GM18498 (cell line): ENCODE measurements around the gene PCSK1.
A peak's percentile ranks its signal among the peaks of the same experiment; 100 is the strongest.
"Not testable (repeated sequence)": the region's sequence is repeated elsewhere in the genome, so short reads cannot be mapped to it uniquely, and the experiment has no call there.

Experiments used
- ATAC-seq: cut with Tn5 transposase; IDR thresholded peaks from one replicate; pipeline ENCODE4 v1.9.1; 2021; ENCODE audit warnings: mild to moderate bottlenecking, moderate library complexity; ENCODE audit not compliant: unreplicated experiment

Gene PCSK1

DNA sequence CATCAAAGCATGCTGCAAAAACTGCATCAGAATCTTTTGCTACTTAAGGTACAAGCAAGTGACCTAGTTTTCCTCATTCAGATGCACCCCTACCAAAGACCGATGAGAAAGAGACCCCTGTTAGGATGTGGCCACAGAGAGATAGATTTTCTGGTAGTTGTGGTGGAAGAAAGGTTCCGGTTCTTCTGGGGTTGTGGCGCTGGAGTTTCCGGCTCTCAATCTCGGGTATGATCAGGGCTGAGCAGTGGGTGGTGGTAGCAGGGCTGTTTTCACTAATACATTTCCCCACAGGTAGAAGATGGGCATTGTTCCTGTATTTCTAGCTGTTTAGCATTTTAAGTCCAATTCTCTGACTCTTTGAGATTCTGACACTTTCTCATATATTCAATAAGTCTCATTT lies 58.4 kb downstream of the PCSK1 start:
- no peak for ATAC-seq

DNA sequence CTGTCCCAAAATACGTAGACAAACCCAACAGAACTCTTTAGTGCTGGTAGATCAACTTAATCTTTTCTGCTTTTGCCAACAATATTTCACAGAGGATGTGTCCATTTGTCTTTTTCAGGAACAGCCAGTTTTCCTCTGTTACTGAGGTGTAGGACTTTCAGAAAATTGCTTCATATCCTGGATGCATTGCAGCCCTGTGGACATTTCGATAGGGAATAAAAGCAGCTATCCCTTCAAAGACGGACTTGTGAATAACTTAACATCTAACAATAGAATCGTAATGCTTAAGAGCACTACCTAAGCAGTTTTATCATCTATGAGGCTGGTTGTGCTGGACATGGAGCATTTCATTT lies 59.7 kb downstream of the PCSK1 start:
- no peak for ATAC-seq

DNA sequence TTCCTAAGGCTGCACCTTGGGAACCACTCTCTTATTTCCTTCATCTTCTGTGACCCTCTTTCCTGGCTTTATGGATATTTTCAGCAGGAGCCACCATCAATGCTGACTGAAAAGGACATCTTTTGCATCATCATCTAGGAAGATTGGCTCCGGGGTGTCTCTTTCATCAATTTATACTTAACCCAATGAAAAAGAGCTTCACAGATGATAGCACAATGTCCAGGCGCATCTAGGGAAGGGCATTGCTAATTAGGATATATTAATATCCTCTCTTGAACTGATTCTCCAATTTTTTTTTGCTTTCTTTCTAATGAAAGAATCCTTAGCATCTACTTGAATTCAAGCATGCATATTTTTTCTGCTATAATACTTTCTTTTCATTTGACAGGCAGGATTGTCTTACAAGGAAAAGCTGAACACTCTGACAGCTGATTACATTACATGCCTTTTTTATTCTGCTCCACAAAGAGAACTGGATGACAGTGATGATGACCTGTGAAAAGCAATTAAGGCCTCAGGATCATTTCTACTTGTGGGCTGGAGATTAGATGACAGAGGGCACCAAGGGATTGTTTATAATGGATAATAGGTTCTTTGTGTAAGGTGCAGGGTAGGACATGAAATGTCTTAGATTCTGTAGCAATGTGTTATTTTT lies 60.2 kb downstream of the PCSK1 start:
- ATAC-seq: no peak

DNA sequence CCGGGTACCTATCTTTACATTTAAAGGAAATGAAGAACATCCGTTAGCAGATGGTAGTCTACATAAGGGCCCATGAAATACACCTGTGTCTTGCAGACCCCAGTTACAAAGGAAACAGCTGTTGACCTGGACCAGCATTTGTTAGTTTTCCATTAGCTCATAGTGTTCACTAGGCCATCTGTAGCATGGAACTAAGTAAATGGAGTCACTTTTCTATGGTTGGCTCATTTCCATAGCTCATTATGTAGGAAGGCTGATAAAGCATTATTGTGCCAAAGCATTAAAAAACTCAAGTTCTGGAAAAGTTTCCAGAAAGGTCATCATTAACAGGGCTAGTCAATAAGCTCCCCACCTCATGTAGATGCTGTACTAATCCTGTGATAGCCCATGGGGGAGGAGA lies 62.1 kb downstream of the PCSK1 start:
- ATAC-seq: no peak

DNA sequence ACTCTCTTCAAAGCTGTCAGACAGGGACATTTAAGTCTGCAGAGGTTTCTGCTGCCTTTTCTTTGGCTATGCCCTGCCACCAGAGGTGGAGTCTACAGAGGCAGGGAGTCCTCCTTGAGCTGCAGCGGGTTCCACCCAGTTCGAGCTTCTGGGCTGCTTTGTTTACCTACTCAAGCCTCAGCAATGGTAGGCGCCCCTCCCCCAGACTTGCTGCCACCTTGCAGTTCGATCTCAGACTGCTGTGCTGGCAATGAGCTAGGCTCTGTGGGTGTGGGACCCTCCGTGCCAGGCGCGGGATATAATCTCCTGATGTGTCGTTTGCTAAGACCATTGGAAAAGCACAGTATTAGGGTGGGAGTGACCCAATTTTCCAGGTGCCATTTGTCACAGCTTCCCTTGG lies 65.7 kb downstream of the PCSK1 start:
- not testable (repeated sequence) for ATAC-seq

DNA sequence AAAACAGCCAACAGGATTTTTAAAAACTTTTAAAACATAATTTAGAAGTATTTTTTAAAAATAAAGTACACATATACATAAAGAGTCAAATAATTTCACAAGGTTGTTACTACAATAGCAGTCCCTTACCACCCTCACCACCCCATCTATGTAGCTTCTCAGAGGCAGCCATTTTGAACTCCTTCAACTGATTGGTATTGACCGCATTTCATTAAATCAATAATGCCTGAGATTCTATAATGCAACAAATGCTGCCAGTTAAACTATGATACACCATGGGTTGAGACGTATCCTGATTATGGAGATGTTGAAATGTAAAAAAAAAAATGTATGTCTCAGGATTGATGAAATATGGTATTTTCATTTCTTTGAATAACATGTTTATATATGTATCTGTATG lies 78.8 kb downstream of the PCSK1 start:
- ATAC-seq: no peak

DNA sequence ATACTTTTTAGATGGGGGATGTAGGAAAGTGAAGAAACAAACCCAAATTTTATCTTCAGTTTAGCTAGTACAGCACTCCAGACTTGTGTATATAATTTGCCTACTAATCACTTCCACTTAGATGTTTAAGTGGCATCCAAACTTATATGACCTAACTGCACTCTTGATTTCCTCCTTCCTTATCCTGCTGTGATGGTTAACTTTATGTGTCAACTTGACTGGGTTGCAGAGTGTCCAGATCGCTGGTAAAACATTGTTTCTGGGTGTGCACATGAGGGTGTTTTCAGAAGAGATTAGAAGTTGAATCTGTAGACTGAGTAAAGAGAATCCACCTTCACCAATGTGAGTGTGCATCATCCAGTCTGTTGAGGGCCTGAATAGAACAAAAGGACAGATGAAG lies 79.8 kb downstream of the PCSK1 start:
- ATAC-seq: no peak

DNA sequence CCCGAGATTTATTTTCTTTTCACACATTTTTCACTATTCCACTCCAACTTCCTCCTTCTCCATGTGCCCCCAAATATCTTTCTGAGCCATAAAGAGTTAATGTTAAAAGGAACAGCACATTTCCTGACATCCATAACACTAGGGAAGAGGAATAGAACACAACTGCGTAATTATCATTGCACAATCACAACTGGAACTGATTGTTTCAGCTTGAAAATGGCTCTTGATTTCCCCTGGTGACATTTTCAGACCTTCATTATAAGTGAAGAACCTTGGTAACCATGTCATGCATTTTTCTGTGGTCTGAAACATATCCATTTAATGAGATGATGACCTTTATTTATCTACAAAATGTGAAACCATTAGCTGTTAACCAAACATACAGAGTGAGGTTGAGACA lies 82.4 kb downstream of the PCSK1 start:
- ATAC-seq: no peak

DNA sequence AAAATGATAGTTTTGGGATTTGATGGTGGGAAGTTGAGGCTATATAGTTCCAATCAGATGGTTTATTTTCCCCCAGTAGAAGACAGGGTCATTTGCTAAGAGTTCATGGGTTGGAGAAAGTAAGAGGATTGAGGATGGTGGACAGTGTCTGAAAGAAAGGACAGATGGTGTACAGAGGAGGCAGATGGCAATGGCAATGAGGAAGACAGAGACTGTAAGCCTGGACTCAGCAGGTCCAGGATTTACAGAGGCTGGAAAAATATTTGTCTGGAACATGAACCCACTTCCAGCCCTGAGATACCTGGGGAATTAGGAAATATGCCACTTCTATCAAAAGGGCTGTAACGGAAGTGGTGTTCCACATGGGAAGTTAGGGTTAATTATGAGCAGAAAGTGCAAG lies 84.5 kb downstream of the PCSK1 start:
- no peak for ATAC-seq

DNA sequence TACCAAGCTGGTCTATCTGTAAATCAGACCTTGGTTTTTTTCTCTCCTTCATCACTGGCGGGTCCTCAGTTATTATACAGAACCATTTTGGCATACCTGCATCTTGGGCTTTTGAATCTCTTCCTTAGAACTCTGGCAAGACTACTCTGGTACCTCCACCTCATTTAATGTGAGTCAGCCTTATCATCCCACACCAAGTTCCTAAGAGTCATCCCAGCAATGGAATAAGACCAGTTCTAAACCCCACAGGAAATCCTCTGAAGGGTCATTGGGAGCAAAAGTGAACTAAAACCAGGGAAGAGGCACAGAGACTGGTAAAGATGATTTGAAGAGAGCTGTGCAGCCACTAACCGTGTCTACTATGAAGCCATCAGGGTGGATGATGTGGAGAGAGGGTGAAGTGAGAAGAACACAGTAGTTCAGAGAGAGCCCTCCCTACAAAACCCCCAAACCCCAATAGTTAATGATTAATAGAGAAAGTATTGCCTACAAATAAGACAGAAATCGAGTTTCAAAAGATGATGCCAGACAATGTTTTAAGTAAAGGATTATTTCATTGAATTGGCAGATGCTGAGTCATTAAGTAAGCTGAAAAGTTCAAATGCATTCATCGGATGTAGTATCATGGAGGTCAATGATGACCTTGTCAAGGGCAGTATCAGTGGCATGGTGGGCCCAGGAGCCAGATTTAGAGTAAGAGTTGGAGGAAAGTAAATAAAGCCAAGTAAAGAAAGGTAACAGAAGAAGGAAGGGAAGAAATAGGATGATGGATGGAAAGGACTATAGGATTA lies 85.4 kb downstream of the PCSK1 start:
- no peak for ATAC-seq

DNA sequence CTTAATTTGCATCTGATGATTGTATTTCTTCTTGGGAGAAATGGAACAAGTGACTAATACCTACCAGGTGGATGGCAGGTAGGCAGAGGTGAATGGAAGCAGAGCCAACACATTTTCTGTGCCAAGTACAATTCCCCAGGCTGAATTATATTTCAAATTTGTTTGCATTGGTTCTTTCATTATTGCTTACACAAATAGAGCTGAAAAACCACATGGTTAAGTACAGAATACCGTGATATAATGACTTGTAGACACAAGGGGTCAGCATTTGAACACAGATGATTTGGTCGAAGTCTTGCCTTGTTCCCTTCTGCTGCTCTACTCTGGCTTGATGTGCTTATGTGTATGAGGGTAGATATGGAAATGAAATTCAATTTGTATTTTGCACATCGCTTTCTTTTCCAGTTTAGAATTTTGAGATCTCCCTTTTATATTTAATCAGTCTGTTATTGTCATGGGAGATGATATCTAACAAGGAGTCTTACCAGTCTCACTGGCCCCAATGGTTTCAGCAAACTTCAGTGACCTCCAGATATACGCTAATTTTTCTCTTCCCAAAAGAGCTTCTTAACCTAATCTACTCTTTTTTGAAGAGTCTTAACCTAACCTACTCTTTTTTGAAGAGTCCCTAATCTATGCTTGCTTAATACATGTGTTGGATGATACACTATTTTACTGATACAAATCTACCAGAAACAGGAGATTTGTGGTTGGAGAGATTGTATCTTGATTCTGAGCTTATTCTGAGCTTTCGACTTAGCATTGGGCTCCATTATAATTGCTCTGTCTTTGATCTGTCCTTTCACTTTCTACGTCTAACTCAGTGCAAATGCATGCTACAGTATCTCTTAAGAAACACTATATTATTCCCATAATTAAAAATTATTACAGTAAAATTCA lies 88.1 kb downstream of the PCSK1 start:
- ATAC-seq: peak; percentile 95

DNA sequence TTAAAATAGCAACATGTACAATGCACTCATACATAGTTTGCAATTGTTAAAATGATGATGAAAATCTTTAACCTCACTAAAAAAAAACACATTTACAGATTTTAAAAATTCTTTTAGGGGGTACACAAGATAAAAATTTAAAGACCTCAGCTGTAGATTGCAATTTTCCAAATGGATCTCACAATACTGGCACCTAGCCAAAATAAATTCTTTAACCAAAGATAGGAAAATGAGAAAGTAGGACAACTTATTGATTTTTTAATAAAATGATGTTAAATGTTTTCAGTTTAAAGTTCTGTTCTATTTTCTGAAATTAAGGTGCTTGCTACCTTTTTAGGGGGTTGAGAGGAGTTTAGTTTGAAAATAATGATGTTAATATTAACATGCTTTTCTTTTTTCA lies 90.0 kb downstream of the PCSK1 start:
- no peak for ATAC-seq

DNA sequence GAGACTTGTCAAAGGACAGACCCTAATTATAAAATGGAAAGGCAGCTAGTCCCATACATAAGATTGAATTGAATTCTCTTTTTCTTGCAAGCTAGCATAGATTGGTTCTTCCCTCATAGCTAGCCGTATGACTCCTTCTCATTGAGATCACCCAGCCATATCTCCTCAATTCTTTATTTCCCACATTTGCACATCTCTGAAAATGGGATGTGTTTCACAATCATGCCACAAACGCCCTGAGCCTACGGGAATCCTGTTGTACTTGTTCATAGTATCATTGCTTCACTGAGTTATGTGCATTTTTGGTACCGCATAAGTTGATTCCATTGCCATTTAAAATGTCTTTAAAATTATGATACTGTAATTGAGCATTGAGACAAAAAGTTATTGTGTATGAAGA lies 90.5 kb downstream of the PCSK1 start:
- ATAC-seq: no peak
